HG02852 (cell line): ENCODE measurements around the gene PFDN2.
A peak's percentile ranks its signal among the peaks of the same experiment; 100 is the strongest.
"Not testable (repeated sequence)": the region's sequence is repeated elsewhere in the genome, so short reads cannot be mapped to it uniquely, and the experiment has no call there.

Experiments
- ATAC-seq: cut with Tn5 transposase; IDR thresholded peaks from one replicate; pipeline ENCODE4 v1.9.1; 2021; ENCODE audit warnings: mild to moderate bottlenecking, moderate library complexity; ENCODE audit not compliant: unreplicated experiment

Gene PFDN2

DNA sequence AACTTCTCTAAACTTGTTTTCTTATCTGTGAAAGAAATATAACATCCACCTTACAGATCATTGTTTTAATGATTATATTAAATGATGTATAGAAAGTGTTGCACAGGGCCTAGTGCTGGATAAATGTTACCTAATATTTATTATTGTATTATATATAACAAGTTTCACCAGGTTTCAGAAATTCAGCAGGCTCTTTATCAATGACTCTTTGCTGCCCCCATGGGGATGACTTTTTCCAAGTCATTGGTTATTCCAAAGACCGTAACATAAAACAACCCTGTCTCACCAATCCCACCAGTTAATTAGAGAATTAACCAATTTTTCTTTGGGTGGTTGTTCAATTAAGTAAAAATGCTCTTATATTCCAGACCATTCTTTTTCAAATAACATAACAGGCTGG is 21.9 kb upstream of the PFDN2 start:
- ATAC-seq = no peak

DNA sequence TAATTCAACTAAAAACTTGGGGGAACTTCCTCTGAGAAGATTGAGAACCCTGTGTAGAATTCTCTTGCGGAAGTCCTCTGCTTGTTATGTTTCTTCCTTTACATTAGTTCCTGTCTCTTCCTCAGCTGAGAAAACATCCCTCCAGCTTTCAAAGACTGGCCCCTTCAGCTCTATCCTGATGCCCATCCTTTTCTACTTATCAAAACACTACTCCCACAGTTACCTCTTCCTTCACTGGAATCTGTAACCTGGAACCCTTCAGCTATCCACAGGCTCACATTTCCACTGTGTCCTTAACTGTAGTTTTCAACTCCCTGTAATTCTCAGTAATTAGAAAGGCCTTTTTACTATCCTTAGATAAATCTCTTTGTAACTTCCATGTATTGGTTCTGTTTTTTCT is 20.6 kb upstream of the PFDN2 start:
- no peak for ATAC-seq

DNA sequence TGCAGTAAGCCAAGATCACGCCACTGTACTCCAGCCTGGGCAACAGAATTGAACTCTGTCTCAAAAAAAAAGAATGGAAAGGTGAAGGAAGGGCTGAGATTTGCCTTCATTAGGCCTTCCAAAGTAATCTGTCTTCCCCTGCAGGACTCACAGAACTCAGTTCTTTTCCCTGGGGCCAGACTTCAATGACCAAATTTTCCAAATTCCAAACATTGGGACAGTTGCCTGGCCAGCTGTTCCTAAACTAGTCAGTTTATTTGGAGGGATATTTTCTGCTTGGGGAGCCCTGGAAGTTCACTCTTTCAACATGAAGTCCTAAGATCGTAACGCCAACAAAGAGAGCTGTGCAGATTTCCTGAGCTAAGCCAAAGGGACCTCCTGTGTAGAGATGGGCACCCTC is 20.0 kb upstream of the PFDN2 start:
- no peak for ATAC-seq

DNA sequence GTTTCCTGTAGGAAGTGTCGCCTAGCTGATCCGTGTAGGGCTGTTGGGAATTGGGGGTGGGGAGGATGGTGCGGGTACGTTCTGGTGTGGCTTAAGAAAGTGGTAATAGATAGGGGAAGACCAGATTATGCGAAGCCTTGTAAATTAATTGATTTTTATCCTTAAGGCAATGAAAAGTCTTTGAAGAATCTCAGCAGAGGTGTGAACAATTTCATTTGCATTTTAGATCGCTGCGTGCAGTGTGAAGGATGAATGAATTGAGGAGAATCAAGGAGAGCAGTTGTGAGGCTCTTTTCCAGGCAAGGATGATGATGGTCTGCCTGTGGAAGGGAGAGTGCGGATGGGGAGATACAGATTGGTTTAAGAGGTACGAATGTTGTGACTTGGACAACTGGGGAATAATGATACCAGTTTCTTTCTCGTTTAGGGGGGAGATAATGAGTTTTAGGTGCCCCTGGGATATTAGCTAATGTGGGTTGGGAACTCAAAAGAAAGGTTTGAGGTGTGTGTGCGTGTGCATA is 15.4 kb upstream of the PFDN2 start:
- no peak for ATAC-seq

DNA sequence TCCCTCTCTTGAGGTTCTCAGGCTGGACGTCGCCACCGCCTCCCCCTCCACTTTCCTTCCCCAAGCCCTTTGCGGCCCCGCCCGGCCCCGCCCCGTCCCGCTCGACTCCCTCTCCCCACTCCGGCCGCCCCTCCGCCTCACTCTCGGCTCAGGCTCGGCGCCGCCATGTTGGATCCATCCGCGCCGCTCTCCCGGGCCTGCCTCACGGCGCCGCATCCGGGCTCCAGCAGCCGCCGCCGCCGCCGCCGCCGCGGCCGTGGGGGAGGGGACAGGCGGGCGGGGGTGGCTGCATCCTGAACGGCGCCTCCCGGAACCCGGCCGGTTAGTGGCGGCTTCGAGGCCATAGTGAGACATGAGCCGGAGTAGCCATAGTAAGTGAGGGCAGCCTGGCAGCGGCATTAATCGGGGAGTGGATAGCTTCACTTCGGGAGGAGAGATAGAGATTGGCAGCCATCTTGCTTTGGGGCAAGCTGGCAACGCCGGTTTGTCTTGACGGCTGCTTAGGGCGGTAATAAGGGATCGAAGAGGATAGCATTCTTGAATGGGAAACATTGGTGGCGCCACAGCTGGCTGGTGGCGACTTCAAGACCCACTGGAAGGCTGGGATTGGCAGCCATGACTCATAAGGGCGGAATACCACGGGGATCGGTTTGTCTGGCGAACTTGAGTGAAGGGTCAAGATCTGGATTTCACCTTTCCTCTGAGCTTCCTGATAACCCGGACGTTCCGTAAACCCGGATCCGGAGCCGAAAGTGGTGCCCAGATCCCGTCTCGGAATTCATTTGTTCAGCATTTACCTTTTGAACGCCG is 14.8 kb upstream of the PFDN2 start, which contains the start of gene DEDD:
TSS of gene DEDD (minus strand) at position 258 of the 810 bp plus-strand sequence. CDS start 8,205 bp downstream, outside the sequence.
- peak; percentile 92 for ATAC-seq

DNA sequence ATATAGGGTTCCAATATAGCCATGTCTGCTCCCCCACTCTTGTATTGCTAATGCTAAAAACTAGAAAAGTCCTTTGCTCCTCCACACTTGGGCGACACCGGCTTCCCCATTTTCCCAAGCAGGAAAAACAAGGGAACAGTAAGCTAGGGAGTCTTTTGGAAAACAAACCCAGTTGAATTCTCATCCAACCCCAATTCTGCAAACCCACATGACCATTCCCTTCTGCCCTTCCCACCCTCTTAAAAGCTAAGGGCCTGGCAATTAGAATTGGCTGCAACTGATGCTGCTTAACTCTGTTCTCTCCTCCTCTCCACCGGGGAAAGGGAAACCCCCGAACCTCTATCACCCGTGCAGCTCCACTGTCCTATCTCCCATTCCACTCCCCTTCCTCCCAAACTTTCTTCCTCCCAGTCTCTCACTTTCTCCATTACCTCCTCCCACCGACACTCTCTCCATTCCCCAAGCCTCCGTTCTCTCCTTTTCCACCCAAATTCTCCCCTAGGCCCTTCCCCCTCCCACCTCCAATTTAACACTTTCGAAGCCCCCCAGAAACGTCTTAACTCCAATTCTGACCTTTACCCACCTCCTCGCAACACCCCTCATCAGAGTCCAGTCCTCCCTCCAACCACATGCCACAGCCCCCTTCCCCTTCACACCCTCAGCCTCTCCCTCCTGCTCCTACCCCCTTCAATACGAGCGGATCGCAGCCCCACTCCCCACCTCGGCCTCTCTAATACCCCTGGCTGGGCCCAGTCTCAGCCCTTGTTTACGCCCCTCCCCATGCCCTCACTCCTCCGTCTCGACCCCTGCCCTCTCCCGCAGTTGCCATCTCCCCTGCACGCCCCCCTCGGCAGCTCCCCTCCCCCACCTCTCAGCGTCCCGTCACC is 13.9 kb upstream of the PFDN2 start:
- ATAC-seq = no peak

DNA sequence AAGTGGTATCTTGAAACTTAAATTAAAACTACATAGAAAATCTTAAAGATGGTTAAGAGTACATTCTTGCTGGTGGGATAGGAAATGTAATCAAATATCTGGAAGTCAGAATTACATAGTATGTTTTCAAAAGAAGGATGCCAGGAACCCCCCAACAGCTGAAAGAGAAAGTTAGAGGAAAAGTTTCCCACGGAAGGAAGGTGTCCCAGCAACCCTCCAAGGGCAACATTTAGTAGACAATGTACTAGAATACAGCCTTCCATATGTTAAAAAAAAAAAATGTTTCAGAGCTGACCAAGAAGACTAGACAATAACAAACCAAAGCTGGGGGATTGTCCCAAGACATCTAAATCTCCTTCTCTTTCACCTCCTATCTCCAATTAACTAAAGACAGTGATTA is 12.4 kb upstream of the PFDN2 start:
- no peak for ATAC-seq

DNA sequence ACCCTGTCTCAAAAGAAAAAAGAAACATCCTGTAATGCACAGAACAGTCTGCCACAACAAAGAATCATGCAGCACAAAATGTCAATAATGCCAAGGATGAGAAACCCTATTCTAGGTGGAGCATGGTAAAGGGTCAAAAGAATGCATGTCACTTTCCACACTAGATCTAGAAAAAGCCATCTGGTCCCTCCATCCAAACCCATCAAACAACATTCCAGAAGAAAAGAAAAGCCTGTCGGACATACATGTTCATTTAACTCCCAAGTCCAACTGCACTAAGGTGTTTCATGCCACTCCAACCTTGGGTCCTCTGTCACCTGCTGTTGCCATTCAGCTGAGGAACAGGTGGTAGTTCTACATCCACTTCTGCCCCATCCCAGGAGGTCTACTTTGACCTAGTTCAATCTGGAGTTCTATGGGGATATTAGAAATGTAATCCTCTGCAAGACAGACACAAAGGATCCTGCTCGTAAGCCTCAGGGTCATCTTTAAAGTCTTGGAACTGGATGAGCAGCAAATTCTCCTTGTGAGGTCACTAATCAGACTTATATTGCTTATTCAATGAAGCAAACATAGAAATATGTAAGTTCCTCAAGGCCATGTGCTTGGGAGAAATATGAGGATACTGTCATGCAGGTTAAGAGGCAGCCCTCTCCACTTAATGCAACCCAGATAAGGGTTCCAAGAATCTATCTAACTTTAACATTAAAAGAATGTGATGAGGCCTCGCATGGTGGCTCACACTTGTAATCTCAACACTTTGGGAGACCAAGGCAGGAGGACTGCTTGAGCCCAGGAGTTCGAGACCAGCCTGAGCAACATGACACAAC is 11.0 kb upstream of the PFDN2 start:
- ATAC-seq = no peak

DNA sequence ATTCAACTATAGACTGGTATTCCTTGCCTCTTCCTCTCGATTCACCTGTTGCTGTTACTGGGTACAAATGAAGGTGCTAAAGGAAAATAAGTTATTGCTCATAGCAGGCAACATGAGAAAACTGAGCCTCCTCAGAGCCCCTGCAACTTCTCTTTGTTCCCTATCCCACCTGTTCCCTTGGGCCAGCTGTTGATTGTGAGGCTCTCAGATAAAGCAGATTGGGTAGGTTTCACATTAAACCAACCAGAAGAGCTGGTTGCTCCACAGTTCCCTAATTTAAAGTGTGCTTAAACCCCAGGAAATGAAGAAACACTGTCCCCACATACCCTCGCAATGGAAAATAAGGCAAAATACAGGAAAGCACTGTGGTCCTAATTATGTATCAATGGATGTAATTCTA is 9.8 kb upstream of the PFDN2 start:
- no peak for ATAC-seq

DNA sequence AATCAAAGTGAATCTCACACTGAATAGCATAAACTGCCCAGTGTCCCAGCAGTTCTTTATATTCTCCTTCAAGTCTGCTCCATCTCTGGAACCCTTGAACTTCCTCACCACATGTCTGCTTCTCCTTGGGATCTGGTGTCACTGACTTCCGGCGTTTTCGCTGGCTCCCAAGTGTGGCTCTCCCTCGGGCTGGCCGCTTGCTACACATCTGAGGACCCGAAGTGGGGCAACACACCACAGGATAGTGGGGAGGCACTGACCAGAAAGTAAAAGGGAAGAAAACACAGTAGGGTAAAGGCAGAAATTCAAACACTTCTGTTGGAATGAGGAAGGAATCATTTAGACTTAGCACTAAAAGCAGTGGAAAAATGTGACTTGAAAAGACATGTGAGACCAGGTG is 5.1 kb upstream of the PFDN2 start:
- ATAC-seq = no peak

DNA sequence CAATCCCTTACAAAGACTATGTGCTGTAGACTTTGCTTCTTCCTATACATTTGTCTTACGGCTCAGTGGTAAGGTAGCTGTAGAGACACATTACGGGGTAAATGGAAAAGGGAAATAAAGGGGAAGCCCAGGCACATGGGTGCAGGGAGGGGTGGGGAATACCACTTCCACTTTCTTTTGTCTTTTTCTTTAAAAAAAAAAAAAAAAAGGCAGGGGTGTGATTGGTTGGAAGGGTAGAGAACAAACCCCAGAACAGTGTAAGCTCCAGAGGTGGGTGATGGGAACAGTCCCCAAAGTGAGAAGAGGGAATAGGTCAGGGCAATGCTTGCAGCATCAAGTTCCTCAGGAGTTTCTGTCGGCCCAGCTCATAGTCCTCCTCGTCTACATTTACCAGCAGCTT is 4.0 kb upstream of the PFDN2 start:
- no peak for ATAC-seq

DNA sequence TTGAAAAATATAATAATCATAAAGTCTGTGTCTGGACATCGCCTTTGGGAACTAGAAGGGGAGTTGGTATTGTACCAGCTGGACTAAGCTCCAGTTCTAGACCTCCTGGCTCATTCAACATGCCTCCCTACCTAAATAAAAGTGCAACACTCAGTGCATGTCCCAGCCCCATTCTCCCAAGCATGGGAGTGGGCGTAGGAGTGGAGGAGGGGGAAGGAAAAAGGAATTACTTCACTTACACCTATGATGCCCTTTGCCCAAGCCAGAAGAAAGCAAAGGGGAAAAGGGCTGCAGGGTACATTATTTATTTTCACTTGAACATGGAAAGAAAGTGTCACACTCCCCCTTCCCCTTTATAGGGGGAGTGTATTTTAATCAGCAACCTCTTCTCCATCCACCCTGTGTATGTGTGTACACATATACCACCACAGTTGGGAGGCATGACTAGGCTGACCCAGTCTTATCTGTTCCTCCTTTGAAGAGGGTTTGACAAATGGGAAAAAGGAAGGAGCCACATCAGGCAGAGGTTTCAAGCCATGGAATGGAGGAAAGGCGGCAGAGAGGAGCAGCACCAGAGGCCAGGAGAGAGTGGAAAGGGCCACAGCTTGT is 3.3 kb upstream of the PFDN2 start:
- no peak for ATAC-seq

DNA sequence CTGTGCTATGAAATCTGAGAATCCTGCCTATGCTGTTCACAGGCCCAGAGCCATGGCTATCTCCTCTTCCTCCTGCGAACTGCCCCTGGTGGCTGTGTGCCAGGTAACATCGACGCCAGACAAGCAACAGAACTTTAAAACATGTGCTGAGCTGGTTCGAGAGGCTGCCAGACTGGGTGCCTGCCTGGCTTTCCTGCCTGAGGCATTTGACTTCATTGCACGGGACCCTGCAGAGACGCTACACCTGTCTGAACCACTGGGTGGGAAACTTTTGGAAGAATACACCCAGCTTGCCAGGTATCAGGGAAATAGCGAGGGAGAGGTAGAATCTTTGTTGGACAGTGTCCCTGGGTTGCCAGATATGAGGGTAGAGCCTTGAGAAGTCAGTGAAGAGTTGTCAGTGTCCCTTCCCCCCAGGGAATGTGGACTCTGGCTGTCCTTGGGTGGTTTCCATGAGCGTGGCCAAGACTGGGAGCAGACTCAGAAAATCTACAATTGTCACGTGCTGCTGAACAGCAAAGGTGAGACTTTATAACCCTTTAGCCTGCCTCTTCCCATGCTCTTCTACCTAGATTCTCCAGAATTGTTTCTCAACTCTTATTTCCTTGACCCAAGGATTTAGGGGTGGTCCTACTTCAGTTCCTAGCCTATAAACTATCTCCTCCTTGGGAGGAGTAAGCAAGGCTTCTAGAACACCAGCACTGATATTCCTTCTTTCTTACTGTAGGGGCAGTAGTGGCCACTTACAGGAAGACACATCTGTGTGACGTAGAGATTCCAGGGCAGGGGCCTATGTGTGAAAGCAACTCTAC is 1.5 kb upstream of the PFDN2 start:
- ATAC-seq = peak; percentile 42

DNA sequence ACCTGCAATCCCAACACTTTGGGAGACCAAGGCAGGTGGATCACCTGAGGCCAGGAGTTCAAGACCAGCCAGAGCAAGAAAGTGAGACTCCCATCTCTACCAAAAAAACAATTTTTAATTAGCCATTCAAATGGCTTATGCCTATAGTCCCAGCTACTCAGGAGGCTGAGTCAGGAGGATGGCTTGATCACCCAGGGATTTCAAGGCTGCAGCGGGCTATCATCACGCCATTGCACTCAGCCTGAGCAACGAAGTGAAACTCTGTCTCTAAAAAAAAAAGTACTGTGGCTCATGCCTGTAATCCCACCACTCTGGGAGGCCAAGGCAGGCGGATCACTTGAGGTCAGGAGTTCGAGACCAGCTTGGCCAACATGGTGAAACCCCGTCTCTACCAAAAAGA is 1.9 kb downstream of the PFDN2 start:
- ATAC-seq = not testable (repeated sequence)

DNA sequence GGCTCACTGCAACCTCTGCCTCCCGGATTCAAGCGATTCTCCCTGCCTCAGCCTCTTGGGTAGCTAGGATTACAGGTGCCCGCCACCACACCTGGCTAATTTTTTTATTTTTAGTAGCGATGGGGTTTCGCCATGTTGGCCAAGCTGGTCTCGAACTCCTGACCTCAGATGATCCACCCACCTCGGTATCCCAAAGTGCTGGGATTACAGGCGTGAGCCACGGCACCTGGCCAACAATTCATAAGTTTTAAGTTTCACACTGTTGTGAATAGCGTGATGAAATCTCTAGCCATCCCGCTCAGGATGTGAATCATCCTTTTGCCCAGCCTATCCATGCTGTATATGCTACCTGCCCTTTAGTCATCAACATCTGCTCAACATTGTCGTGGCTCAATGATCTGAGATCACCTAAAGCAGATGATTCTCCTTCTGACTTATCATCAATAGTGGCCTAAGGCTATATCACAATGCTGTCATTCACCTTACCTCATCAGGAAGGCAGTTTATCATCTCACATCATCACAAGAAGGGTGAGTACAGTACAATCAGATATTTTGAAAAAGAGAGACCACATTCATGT is 2.6 kb downstream of the PFDN2 start:
- ATAC-seq = no peak

DNA sequence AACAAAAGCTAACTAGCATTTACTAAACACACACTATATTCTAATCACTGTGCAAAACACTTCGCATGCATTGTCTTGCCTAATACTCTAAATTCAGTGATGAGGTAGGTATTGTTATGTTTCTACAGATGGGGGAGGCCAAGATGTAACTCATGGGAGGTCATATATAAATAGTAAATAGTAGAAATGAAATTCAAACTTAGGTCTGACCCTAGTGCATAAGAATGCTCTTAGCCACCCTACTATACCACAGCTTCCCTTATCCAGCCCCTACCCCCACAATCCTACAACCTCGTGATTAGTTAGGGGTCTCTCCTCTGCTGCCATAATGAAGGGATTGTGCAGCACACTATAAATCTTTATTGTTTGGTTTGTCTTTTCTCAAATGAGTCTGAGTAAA is 3.3 kb downstream of the PFDN2 start:
- no peak for ATAC-seq

DNA sequence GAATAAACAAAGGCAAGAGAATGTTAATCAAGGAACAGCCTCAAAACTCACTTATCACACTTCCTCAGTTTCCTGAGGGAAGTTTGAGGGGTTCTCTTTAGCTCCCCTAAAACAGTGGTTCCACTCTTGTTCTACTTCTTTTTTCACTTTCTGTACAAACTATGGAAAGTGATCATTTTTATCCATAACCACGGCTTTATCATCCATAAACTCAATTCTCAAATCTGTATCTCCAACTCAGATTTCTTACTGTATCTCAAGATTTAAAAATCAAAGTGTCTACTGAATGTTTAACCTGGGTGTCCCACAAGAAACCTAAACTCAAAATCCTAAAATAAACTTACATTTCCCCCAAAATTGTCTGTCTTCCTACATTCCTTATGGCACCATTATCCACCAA is 3.9 kb downstream of the PFDN2 start:
- no peak for ATAC-seq

DNA sequence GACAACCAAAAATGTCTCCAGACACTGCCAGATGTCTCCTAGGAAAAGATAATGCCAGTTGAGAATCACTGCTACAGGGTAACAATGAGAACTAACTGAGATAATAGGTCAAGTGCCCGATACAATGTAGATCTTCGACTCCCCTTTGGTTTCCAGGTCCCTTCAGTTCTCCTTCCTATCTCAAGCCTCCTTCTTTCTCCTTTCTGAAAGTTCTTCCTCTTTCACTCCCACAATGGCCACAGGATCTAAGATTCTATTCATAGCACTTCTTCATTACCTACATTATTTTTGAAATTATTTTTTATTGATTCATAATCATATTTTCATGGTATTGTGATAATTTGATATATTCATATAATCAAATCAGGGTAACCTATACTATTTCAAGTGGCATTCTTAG is 6.3 kb downstream of the PFDN2 start:
- no peak for ATAC-seq

DNA sequence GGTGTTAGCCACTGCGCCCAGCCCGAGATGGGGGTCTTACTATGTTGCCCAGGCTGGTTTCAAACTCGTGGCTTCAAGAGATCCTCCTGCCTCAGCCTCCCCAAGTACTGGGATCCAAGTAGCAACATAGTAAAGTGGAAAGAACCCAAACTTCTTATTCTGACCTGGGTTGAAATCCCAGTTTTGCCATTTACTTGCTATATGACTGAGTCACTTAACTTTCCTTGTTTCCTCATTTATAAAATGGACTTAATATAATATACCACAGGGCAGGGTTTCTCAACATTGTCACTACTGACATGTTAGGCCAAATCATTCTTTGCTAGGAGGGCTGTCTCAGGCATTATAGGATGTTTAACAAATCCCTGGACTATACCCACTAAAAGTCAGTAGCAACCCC is 6.7 kb downstream of the PFDN2 start:
- ATAC-seq = no peak
